NCI-H524 (cell line): Measurements from ENCODE around the gene FOSL1.
"Not testable (repeated sequence)": the region's sequence is repeated elsewhere in the genome, so short reads cannot be mapped to it uniquely, and the experiment has no call there.

Experiments used
- DNase-seq, 2 experiments: peaks; one replicate each; lab custom pipeline; 2025; lab: John Stamatoyannopoulos, UW

The FOSL1 gene

GRCh38 chr11:65852508-65853245 lies 47.5 kb downstream of the FOSL1 start:
- DNase-seq: no peak

- DNase-seq: no peak
These were observed 48.2 kb downstream of the FOSL1 start for GRCh38 chr11:65851811-65852507.

GRCh38 chr11:65851083-65851579 lies 49.1 kb downstream of the FOSL1 start:
- DNase-seq: no peak

- DNase-seq: no peak
These were observed 49.7 kb downstream of the FOSL1 start for GRCh38 chr11:65850217-65851082.

- DNase-seq: no peak
These were observed 50.4 kb downstream of the FOSL1 start for GRCh38 chr11:65849771-65850216.

- no peak for DNase-seq
These were observed 50.8 kb downstream of the FOSL1 start for GRCh38 chr11:65849366-65849765.

GRCh38 chr11:65848693-65849092 lies 51.5 kb downstream of the FOSL1 start:
- DNase-seq: not testable (repeated sequence)

- no peak for DNase-seq
These were observed 52.4 kb downstream of the FOSL1 start for GRCh38 chr11:65847746-65848145.

- DNase-seq: no peak
These were observed 55.8 kb downstream of the FOSL1 start for GRCh38 chr11:65844231-65844872.

- no peak for DNase-seq
These were observed 56.4 kb downstream of the FOSL1 start for GRCh38 chr11:65843811-65844210.

- DNase-seq: no peak
These were observed 58.0 kb downstream of the FOSL1 start for GRCh38 chr11:65842144-65842543.
